HEK293 (cell line): Measurements from ENCODE around the gene NFE2L3.
A peak's percentile ranks its signal among the peaks of the same experiment; 100 is the strongest.

Experiments used
- CTCF ChIA-PET: fragments of 350-600 bp; formaldehyde crosslinking; extraction: SDS; loops from one replicate; lab custom pipeline; 2021; ENCODE audit warnings: antibody characterized with exemption; lab: Yijun Ruan, JAX
- POLR2A ChIA-PET: fragments of 300-600 bp; formaldehyde crosslinking; extraction: SDS; loops from one replicate; lab custom pipeline; 2020; ENCODE audit warnings: antibody characterized with exemption, inconsistent platforms; lab: Yijun Ruan, JAX
- H3K27ac ChIP-seq: fragments of 200-500 bp; sonication (Bioruptor generic); 2 replicates; pipeline ENCODE4 v1.5.1; 2014; ENCODE audit warnings: low read depth, low read length, control low read depth, inconsistent platforms; ENCODE audit errors: extremely low read depth
- H3K36me3 ChIP-seq, 2 experiments: fragments of 200-500 bp in 1 of 2; sonication (Bioruptor generic) in 1 of 2; 1 replicate in 1 of 2; 2 replicates in 1 of 2; pipeline ENCODE4 v1.5.1; 2014 to 2017; ENCODE audit warnings: inconsistent platforms in 2 of 2, low read length in 2 of 2; ENCODE audit not compliant: control insufficient read depth in 2 of 2, insufficient read depth in 1 of 2
- H3K4me1 ChIP-seq: fragments of 200-500 bp; sonication (Bioruptor generic); 2 replicates; pipeline ENCODE4 v1.5.1; 2014; ENCODE audit warnings: mild to moderate bottlenecking, low read length, inconsistent platforms; ENCODE audit not compliant: control insufficient read depth, insufficient read depth
- H3K4me3 ChIP-seq: 2 replicates; pipeline ENCODE4 v1.5.1; 2011; ENCODE audit warnings: low read depth, mild to moderate bottlenecking, control low read depth, low read length, moderate library complexity
- H3K9me3 ChIP-seq: fragments of 200-500 bp; sonication (Bioruptor generic); 2 replicates; pipeline ENCODE4 v1.5.1; 2014; ENCODE audit warnings: low read depth, low read length, inconsistent platforms; ENCODE audit not compliant: control insufficient read depth, insufficient read depth
- EGR2 ChIP-seq: fragments of 450-650 bp; formaldehyde crosslinking; IDR thresholded peaks from 2 replicates; pipeline ENCODE4 v1.5.1; 2016; ENCODE audit warnings: low read depth, missing biosample characterization, missing genetic modification characterization
- HIC1 ChIP-seq: fragments of 450-650 bp; formaldehyde crosslinking; IDR thresholded peaks from 2 replicates; pipeline ENCODE4 v1.5.1; 2016; ENCODE audit warnings: missing biosample characterization, missing genetic modification characterization
- KLF1 ChIP-seq: fragments of 450-650 bp; formaldehyde crosslinking; IDR thresholded peaks from 2 replicates; pipeline ENCODE4 v1.5.1; 2016; ENCODE audit warnings: missing biosample characterization, missing genetic modification characterization
- KLF16 ChIP-seq: fragments of 450-650 bp; formaldehyde crosslinking; IDR thresholded peaks from 2 replicates; pipeline ENCODE4 v1.5.1; 2017; ENCODE audit warnings: missing biosample characterization, missing genetic modification characterization
- MYNN ChIP-seq: fragments of 450-650 bp; formaldehyde crosslinking; IDR thresholded peaks from 2 replicates; pipeline ENCODE4 v1.5.1; 2016; ENCODE audit warnings: missing biosample characterization, missing genetic modification characterization, borderline replicate concordance
- MZF1 ChIP-seq: fragments of 450-650 bp; formaldehyde crosslinking; IDR thresholded peaks from 2 replicates; pipeline ENCODE4 v1.5.1; 2017; ENCODE audit warnings: missing biosample characterization, missing genetic modification characterization, borderline replicate concordance
- PRDM2 ChIP-seq: fragments of 450-650 bp; formaldehyde crosslinking; IDR thresholded peaks from 2 replicates; pipeline ENCODE4 v1.5.1; 2016; ENCODE audit warnings: missing biosample characterization, missing genetic modification characterization, borderline replicate concordance
- WT1 ChIP-seq: fragments of 450-650 bp; formaldehyde crosslinking; IDR thresholded peaks from 2 replicates; pipeline ENCODE4 v1.5.1; 2016; ENCODE audit warnings: missing biosample characterization, missing genetic modification characterization
- ZBTB11 ChIP-seq: fragments of 450-650 bp; formaldehyde crosslinking; conservative IDR thresholded peaks from 2 replicates; pipeline ENCODE4 v1.5.1; 2016; ENCODE audit warnings: low read depth, missing biosample characterization, missing genetic modification characterization
- ZNF19 ChIP-seq: fragments of 450-650 bp; formaldehyde crosslinking; IDR thresholded peaks from 2 replicates; pipeline ENCODE4; 2016; ENCODE audit warnings: missing biosample characterization, missing genetic modification characterization, low read depth
- ZNF280D ChIP-seq: fragments of 450-650 bp; formaldehyde crosslinking; IDR thresholded peaks from 2 replicates; pipeline ENCODE4 v1.5.1; 2016; ENCODE audit warnings: missing biosample characterization, missing genetic modification characterization
- ZNF335 ChIP-seq: fragments of 450-650 bp; formaldehyde crosslinking; conservative IDR thresholded peaks from 2 replicates; pipeline ENCODE4 v1.5.1; 2016; ENCODE audit warnings: missing biosample characterization, missing genetic modification characterization
- ZNF354C ChIP-seq: fragments of 450-650 bp; formaldehyde crosslinking; IDR thresholded peaks from 2 replicates; pipeline ENCODE4 v1.5.1; 2016; ENCODE audit warnings: missing biosample characterization, missing genetic modification characterization, low read depth, borderline replicate concordance
- ZNF423 ChIP-seq: fragments of 450-650 bp; formaldehyde crosslinking; IDR thresholded peaks from 2 replicates; pipeline ENCODE4 v1.5.1; 2016; ENCODE audit warnings: missing biosample characterization, missing genetic modification characterization
- ZNF510 ChIP-seq: fragments of 450-650 bp; formaldehyde crosslinking; IDR thresholded peaks from 2 replicates; pipeline ENCODE4 v1.5.1; 2018; ENCODE audit warnings: mild to moderate bottlenecking, missing genetic modification characterization, missing biosample characterization; ENCODE audit not compliant: insufficient replicate concordance
- ZNF776 ChIP-seq: fragments of 450-650 bp; formaldehyde crosslinking; IDR thresholded peaks from 2 replicates; pipeline ENCODE4 v1.5.0; 2017; ENCODE audit warnings: missing biosample characterization, missing genetic modification characterization, borderline replicate concordance

NFE2L3 gene

GRCh38 chr7:26155531-26156375 is 3.8 kb downstream of the NFE2L3 start (continued):
- TF ChIP-seq HIC1 (tag by site-specific recombination) = peak; percentile 23; the same call in 1 of the 2 replicates
- peak; percentile 36; the same call in 1 of the 2 replicates for TF ChIP-seq MZF1 (tag by site-specific recombination)
- no peak for TF ChIP-seq KLF16 (tag by site-specific recombination)
- TF ChIP-seq ZNF19 (tag by site-specific recombination) = no peak
- TF ChIP-seq WT1 = peak; percentile 54; the same call in 1 of the 2 replicates

- Histone ChIP-seq H3K27ac (no peak overlapping the region), H3K9me3 (no peaks in the 10 kb centered on the region), H3K4me3 (no peak overlapping the region), H3K4me1 (peaks cover 4% of the 10 kb centered on the region; the same call in 1 of the 2 replicates), H3K36me3 (no peaks in the 10 kb centered on the region)
- TF ChIP-seq ZBTB11 = no peak
- no peak for TF ChIP-seq ZNF354C (tag by site-specific recombination)
- TF ChIP-seq ZNF776 (tag by site-specific recombination) = no peak
- no peak for TF ChIP-seq KLF1 (tag by site-specific recombination)
- TF ChIP-seq ZNF423 (tag by site-specific recombination) = no peak
- TF ChIP-seq ZNF335 (tag by site-specific recombination) = no peak
- TF ChIP-seq MYNN (tag by site-specific recombination) = no peak
- TF ChIP-seq EGR2 = no peak
- no peak for TF ChIP-seq PRDM2 (tag by site-specific recombination)
- no peak for TF ChIP-seq WT1
- no peak for TF ChIP-seq ZNF510 (tag by site-specific recombination)
- no peak for TF ChIP-seq ZNF280D (tag by site-specific recombination)
- POLR2A ChIA-PET = interaction anchor here (1.2 to 2.2 kb wide), 4 partner anchors 10 to 44 kb away, joined by 4 to 17 read pairs (median 7); partner anchors contain the start of genes CBX3 and HNRNPA2B1
- CTCF ChIA-PET = interaction anchor here (0.6 to 2.1 kb wide), 5 partner anchors 10 to 209 kb away, joined by 3 to 7 read pairs (median 4); no protein-coding TSS in a partner anchor
These were observed 4.7 kb downstream of the NFE2L3 start for GRCh38 chr7:26156451-26157420.
